NCI-H2029 (cell line): ENCODE measurements around the gene RHO.
"Not testable (repeated sequence)": the region's sequence is repeated elsewhere in the genome, so short reads cannot be mapped to it uniquely, and the experiment has no call there.

Experiments used
- DNase-seq: peaks from one replicate; lab custom pipeline; 2025; lab: John Stamatoyannopoulos, UW

Gene RHO

GRCh38 chr3:129499604-129500333 is 28.7 kb upstream of the RHO start:
- not testable (repeated sequence) for DNase-seq

DNA sequence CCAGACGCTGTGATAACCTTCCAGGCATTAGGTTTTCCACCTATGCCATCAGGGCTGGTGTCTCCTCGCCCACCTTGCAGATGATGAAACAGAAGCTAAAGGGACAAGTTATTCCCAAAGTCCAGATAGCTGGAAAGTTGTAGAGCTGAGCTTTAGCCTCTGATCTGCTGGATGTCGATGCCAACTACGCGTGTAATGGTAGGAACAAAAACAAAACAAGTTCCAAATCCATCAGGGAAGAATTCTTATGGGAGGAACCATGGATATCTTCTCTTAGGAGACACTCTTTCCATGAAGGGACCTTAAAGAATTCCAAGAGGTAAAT is 28.1 kb upstream of the RHO start:
- DNase-seq = no peak

- DNase-seq = no peak
These were observed 26.8 kb upstream of the RHO start for GRCh38 chr3:129501630-129502029.

DNA sequence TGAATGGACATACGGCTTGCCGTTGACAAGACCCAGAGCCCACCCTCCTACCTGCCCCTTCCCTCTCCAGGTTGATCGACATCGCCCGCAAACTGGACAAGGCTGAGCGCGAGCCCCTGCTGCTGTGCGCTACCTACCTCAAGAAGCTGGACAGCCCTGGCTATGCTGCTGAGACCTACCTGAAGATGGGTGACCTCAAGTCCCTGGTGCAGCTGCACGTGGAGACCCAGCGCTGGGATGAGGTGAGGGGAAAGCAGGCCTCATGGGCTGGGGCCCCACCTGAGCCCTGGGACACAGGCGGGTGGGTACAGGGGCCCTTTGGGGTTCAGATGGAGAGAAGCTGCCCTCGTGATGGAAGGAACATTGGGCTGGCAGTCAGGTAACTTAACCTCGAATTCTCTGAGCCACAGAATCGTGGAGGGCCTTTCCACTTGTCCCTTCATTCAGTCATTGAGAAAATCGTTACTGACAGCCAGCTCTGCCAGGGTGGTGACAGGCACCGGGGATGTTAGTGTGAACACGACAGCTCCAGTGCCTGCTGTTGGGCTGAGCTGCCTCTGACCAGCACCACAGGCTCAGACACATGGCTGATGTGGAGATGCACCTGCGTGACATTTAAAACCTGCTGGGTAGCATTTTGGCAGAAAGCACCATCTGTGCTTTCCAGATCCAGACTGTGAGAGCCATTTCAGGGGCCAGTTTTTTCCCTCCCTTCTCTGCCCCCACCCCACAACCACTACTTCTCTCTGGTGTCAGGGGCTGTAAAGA is 25.6 kb upstream of the RHO start:
- DNase-seq = no peak

GRCh38 chr3:129503471-129504291 is 24.8 kb upstream of the RHO start:
- no peak for DNase-seq

DNA sequence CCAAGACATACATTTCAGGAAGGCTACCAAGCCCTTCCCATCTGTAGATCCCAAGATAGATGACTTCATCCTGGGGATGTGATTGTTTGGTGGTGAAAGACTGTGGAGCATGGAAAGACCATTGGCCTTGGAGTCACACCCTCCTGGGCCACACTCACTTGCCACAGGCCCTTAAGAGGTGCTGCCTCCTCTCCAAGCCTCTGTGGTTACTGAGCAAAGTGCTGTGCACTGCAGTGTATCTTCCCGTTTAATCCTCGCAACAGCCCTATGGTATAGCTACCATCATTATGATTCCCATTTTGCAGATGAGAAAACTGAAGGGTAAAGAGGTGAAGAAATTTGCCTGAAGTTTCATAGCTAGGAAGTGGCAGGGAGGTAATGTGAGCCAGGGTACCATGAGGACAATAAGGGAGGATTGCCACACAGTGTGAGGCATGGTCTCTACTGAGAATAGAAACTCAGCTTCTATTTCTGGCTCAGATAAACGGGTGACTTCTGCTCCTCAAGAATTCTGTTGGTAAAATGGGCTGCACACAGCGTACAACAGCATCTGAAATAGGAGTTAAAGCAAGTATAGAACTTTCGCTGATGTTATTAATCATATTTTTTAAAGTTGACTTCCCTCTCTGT is 23.9 kb upstream of the RHO start:
- DNase-seq = no peak

GRCh38 chr3:129505341-129505740 is 23.1 kb upstream of the RHO start:
- peak; percentile 39 for DNase-seq

DNA sequence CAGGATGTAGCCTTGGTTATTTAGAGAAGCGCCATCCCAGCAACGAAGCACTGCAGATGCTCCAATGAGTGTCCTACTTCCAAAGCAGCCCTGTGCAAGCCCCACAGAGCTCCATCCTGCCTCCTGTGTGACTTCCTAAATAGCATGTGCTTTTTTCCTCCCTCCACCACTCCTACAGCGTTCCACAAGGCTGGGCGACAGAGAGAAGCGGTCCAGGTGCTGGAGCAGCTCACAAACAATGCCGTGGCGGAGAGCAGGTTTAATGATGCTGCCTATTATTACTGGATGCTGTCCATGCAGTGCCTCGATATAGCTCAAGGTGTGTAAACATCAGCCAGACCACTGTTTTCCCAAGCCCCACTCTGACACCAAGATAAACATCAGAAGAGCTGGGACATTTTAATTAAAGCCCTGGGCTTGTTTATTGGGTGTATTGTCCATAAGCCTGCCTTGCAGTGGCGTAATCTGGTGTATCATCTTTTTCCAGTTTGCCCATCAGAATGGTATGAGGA is 22.2 kb upstream of the RHO start:
- peak; percentile 67 for DNase-seq

GRCh38 chr3:129507181-129507831 is 21.1 kb upstream of the RHO start:
- no peak for DNase-seq

GRCh38 chr3:129512595-129512994 is 15.8 kb upstream of the RHO start:
- no peak for DNase-seq

- no peak for DNase-seq
These were observed 14.7 kb upstream of the RHO start for GRCh38 chr3:129513705-129514104.

DNA sequence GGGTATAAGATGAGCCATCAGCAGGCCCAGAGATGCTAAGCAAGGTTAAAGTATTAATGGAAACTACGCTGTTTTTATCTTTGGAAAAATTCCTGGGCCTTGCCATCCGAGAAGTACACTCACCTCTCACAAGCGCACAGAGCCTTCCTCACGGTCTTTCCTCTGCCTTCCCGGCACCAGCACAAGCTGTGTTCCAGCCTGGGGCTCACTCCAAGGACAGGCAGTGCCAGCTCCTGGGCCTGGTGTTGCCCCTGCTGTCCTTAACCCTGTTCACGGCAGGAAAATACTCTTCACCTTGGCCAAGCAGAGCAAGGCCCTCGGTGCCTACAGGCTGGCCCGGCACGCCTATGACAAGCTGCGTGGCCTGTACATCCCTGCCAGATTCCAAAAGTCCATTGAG is 14.3 kb upstream of the RHO start:
- DNase-seq = no peak

GRCh38 chr3:129514563-129514962 is 13.9 kb upstream of the RHO start:
- no peak for DNase-seq

DNA sequence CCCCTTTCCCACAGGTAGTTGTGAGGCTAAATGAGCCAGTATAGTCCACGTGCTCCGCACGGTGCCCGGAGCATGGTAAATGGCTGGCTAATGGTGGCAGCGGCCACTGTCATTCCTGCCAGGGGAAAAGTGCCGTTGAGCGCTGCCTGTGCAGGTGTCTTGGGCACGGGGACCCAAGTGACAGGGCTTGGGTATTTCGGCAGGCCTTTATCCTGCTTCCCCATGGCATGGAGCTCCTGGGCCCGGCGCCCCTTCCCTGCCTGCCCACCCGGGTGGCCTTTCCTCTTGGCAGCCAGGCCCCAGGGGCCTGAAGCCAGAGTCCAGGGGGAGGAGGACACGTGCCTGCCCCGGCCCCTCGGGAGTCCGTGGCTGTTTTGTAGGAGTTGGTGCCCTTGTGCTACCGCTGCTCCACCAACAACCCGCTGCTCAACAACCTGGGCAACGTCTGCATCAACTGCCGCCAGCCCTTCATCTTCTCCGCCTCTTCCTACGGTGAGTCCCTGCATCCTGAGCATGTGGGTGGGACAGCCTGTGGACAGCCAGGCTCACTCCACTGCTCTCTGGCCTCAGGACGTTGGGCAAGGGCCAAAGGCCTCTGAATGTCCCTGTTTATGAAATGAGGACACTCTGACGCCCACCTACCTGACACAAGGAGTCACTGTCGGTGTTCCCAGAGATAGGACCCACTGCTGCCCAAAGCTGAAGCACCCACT is 13.2 kb upstream of the RHO start:
- not testable (repeated sequence) for DNase-seq

- DNase-seq = not testable (repeated sequence)
These were observed 12.5 kb upstream of the RHO start for GRCh38 chr3:129515821-129516432.

- no peak for DNase-seq
These were observed 10.9 kb upstream of the RHO start for GRCh38 chr3:129517516-129517915.

DNA sequence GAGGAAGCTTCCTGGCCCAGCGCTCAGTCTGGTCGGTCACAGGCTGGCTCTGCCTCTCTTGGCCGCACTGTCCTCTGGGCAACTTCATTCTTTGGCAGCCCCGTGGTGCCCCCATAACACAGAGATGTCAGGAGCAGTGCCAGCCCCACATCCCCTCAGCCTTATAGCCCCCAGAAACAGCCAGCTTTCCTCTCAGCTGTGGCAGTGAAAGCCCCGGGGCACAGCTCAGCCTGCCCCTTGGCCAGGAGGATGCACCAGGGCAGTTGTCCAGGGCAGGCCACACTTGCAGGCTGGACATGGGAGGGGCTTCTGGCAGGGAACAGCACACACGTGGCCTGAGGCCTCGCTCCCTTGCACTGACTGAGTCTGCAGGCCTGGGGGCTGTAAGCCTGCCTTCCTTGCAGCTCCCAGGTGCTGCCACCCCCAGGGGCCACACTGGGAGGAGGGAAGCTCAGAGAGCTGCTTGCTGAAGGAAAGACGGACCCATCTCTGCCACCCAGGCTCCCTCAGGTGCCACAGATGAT is 10.3 kb upstream of the RHO start:
- DNase-seq = no peak

GRCh38 chr3:129518581-129518980 is 9.9 kb upstream of the RHO start:
- no peak for DNase-seq

- no peak for DNase-seq
These were observed 9.0 kb upstream of the RHO start for GRCh38 chr3:129519449-129519848.
